GM18870 (cell line): ENCODE data around the gene TSPAN17.

Source experiments
- ATAC-seq: cut with Tn5 transposase; IDR thresholded peaks from one replicate; pipeline ENCODE4 v1.9.1; 2021; ENCODE audit warnings: moderate library complexity; ENCODE audit not compliant: unreplicated experiment

The TSPAN17 gene

DNA sequence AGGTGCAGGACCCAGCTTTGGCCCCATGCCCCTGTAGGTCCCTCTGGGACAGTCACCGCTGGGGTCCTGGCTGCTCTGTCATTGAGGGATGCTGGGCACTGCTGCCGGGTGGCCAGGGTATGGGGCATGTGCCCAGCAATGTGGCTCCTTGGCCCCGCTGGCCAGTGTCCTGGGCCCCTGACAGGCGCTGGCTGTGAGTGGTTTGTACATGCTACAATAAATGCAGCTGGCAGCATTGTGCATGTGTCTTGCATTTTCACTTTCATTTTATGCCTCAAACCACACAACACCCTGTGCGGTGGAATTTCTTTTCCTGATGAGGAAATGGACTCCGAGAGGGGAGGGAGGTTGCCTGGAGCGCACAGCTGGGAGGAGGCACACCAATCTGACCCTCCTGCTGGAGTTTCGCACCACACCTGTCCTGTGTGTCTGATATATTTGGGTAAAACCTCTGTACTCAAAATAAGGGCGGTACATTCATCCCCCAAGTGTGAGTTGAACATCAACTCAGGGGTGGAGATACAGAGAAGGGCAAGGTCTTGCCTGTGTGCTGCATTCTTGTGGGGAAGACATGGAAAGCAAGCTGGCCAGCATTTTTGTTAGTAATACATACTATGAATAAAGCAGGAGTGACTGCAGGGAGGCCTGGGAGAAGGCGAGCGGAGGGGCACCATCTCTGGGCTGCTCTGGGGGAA, 11.7 kb downstream of the TSPAN17 start:
- ATAC-seq: no peak

- ATAC-seq: no peak
These were observed 12.2 kb downstream of the TSPAN17 start for GRCh38 chr5:176659512-176659839.

GRCh38 chr5:176659860-176660461, 12.7 kb downstream of the TSPAN17 start:
- no peak for ATAC-seq

DNA sequence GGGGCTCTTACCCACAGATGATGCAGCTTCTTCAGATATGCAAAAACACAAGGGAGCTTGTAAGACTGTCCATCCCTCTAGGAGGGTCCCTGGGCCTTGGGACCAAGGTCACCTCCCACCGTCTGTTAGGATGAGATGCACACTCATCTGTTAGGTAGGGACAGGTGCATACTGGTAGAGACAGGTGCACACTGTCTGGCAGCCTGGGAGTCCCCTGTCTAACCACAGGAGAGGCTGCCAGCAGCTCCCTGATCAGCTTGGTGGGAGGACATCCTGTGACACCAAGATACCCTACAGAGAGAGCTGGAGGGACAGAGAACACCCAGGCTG, 13.2 kb downstream of the TSPAN17 start:
- ATAC-seq: no peak

- no peak for ATAC-seq
These were observed 13.8 kb downstream of the TSPAN17 start for GRCh38 chr5:176660860-176661641.

DNA sequence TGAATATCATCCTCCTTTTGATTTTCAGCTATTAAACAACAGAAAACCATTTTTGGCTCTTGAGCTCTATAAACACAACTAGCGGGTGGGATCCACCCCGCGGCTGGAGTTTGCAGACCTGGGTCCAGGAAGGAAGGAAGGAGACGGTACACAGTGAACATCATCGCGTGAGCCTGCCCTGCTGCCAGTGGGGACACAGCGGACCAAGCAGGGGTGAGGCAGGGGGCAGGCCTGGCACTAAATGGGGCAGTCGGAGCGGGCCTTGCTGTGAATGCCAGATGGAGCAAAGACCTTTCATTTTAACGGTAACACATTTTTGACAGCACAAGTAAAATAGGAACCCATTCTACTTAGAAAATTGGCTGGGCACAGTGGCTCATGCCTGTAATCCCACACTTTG, 14.4 kb downstream of the TSPAN17 start:
- ATAC-seq: no peak

DNA sequence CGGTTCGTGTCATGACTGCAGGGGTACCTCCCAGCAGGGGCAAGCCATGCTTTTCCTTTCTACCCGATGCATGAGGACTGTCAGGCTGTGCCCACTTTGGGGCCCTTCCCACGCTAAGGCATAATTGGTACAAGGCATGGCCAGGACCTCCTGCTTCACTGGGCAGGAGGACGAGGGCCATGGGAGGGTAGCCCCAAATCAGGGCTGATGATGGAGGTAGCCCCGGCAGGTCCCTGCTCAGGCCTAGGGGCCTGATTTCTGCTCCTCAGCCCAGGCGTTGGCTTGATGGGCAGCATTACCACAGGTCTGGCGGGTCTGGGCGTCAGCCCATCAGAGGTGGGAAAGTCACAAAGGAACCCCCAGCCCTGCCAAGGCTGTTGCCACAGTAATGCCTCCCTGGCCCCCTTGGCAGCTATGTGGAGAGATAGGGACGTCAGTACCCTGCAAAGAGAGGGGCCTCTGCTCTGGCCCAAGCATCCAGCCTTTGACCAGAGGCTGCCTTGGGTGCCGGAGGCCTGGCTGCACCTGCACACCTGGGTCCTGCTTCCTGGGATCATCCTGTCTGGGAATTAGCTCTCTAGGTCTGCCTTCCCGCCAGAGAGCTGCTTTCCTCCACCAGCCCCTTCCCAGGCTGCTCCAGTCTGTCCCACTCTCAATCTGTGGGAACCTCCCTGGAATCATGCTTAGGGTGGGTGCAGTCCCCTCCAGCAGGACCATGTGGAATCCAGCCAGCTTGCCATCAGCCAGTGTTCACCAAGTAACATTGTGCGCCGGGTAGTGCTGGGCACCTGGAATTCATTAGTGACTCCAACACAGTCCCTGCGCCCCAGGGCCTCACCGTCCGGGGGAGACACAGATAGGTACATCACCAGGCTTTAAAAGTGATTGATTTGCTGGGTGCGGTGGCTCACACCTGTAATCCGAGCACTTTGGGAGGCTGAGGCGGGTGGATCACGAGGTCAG, 15.4 kb downstream of the TSPAN17 start:
- no peak for ATAC-seq

GRCh38 chr5:176663566-176663965, 16.3 kb downstream of the TSPAN17 start:
- ATAC-seq: no peak

- ATAC-seq: no peak
These were observed 17.2 kb downstream of the TSPAN17 start for GRCh38 chr5:176664479-176664878.

- no peak for ATAC-seq
These were observed 17.6 kb downstream of the TSPAN17 start for GRCh38 chr5:176664886-176665285.

GRCh38 chr5:176665517-176665916, 18.2 kb downstream of the TSPAN17 start:
- ATAC-seq: no peak

- no peak for ATAC-seq
These were observed 20.4 kb downstream of the TSPAN17 start for GRCh38 chr5:176667637-176668036.

- no peak for ATAC-seq
These were observed 23.2 kb downstream of the TSPAN17 start for GRCh38 chr5:176670449-176670848.

DNA sequence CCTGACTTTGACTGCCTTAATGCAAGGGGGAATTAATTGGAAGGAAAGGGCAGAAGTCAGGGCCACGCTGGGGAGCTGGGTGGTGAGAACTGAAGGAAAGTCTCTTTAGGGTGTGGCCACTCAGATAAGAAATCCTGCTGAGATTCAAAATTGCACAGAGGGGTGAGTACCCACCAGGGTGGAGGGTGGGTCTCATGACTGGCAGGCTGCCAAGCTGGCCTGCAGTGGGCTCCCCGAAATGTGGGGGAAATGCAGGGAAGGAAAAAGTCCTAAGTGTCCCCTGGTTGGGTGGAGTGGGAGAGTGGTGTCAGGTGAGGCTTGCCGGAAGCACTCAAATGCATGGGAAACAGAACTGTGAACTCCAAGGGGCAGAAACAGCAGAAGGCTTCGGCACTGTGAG, 24.1 kb downstream of the TSPAN17 start:
- no peak for ATAC-seq

GRCh38 chr5:176671890-176672747, 24.8 kb downstream of the TSPAN17 start:
- ATAC-seq: no peak

- ATAC-seq: no peak
These were observed 26.6 kb downstream of the TSPAN17 start for GRCh38 chr5:176673651-176674583.

DNA sequence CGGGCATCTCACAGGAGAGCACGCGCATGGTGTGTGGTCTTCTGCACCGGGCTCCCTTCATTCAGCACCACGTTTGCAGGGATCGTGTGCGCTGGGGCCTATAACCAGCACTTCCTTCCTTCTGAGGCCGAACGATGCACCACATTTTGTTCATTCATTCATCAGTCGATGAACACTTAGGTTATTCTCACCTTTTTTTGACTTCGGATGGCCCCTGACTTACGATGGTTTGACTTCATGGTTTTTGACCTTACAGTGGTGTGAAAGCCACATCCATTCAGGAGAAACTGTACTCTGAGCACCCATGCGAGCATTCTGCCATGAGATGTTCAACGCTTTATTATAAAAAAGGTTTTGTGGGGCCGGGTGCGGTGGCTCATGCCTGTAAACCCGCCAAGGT, 27.5 kb downstream of the TSPAN17 start:
- ATAC-seq: no peak

DNA sequence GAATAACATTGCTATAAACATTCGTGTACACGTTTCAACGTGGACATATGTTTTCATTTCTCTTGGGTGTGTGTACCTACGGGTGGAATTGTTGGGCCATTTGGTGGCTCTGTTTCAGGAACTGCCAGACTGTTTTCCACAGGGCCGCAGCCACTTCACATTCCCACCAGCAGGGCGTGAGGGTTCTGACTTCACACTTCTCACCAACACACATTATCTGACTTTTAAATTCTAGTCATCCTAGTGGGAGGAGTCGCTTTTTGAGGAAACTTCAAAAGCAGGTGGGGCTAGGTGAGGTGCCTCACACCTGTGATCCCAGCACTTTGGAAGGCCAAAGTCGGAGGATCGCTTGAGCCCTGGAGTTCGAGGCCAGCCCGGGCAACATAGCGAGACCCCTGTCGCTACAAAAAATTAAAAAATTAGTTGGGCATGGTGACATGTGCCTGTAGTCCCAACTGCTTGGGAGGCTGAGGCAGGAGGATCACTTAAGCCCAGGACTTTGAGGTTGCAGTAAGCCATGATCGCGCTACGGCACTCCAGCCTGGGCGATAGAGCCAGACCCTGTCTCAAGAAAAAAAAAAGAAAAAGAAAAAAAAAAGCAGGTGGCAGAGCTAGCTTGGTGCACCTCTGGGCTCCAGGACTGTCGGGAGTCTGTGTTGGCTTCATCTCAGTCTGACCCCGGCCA, 28.5 kb downstream of the TSPAN17 start:
- no peak for ATAC-seq
